ENCODE data around the gene ATG12. TPM values are rescaled to one million over a fixed set of nuclear protein-coding genes. Genes with fewer than 3 reads are reported as not detected.
"Not testable (repeated sequence)": the region's sequence is repeated elsewhere in the genome, so short reads cannot be mapped to it uniquely, and the experiment has no call there.

ATG12 gene
- total RNA-seq, 1 donor, result 80.0 TPM

DNA sequence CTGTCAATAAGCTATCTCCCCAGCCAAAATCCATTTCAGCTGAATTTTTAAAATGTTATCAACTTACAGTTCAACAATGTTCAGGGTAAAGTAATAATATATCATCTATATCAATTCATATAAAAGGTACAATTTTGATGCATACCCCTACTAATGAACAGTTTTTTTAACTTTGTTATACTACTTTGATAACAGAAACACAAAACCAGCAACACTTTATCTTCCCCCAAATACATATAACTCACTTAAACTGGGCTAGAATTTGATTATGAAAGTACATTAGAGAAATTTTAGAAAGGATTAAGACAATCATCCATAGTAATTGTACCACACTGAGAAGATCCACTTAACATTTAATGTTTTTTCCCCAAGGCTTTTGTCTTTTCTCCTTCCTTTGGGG, 30.0 kb downstream of the ATG12 start:
- no peak for DNase-seq (ENCODE audit: insufficient read length, low spot score, missing footprints)
- H3K27me3 ChIP-seq (ENCODE audit: insufficient read depth, low read length), result peaks cover 29% of the 10 kb centered on the region
- TF ChIP-seq, protein P1, sequence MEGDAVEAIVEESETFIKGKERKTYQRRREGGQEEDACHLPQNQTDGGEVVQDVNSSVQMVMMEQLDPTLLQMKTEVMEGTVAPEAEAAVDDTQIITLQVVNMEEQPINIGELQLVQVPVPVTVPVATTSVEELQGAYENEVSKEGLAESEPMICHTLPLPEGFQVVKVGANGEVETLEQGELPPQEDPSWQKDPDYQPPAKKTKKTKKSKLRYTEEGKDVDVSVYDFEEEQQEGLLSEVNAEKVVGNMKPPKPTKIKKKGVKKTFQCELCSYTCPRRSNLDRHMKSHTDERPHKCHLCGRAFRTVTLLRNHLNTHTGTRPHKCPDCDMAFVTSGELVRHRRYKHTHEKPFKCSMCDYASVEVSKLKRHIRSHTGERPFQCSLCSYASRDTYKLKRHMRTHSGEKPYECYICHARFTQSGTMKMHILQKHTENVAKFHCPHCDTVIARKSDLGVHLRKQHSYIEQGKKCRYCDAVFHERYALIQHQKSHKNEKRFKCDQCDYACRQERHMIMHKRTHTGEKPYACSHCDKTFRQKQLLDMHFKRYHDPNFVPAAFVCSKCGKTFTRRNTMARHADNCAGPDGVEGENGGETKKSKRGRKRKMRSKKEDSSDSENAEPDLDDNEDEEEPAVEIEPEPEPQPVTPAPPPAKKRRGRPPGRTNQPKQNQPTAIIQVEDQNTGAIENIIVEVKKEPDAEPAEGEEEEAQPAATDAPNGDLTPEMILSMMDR (IDR thresholded peaks at IDR 0.05; ENCODE audit: extremely low read depth, low read depth, low read length), result no peak
- H3K79me2 ChIP-seq (ENCODE audit: insufficient read depth, low read length), result no peaks in the 10 kb centered on the region
- no peak overlapping the region for H2AFZ ChIP-seq (ENCODE audit: low read length)
- H3K27ac ChIP-seq (ENCODE audit: low read depth, low read length), result no peak overlapping the region
- no peak overlapping the region for H3K4me3 ChIP-seq (ENCODE audit: insufficient read depth, low read length)
- no peaks in the 10 kb centered on the region for H3K9me3 ChIP-seq (ENCODE audit: low read depth, low read length)
- peaks cover 14% of the 10 kb centered on the region for H3K4me1 ChIP-seq (ENCODE audit: insufficient read depth, low read length)
- H3K36me3 ChIP-seq (ENCODE audit: insufficient read depth, low read length), result no peaks in the 10 kb centered on the region
- no peaks in the 10 kb centered on the region for H4K20me1 ChIP-seq (ENCODE audit: insufficient read depth, low read length)
- H3K4me2 ChIP-seq (ENCODE audit: insufficient read depth, low read length), result no peak overlapping the region

DNA sequence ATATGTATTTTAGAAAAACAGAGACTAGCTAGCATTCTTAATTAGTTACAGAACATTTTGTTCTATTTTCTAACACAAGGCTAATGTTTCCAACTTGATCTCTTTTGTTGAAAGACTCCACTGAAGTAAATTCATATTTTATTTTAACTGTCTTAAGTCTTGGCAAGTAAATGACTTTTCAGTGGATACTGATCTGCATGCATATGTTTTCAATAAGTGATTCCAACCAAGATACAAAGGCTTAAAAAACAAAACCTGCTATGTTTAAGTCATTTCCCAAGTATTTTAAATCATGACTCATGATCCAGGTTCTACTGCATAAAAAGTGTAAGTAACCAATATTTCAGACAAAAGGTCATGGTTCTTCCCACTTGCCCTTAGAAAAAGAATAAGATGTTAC, 30.6 kb downstream of the ATG12 start:
- Histone ChIP-seq H3K27ac (ENCODE audit: low read depth, low read length) (no peak overlapping the region), H3K4me3 (ENCODE audit: insufficient read depth, low read length) (no peak overlapping the region), H3K27me3 (ENCODE audit: insufficient read depth, low read length) (peaks cover 22% of the 10 kb centered on the region), H3K4me1 (ENCODE audit: insufficient read depth, low read length) (peaks cover 8% of the 10 kb centered on the region), H3K79me2 (ENCODE audit: insufficient read depth, low read length) (no peaks in the 10 kb centered on the region), H4K20me1 (ENCODE audit: insufficient read depth, low read length) (no peaks in the 10 kb centered on the region), H2AFZ (ENCODE audit: low read length) (no peak overlapping the region), H3K4me2 (ENCODE audit: insufficient read depth, low read length) (no peak overlapping the region), H3K9me3 (ENCODE audit: low read depth, low read length) (no peaks in the 10 kb centered on the region), H3K36me3 (ENCODE audit: insufficient read depth, low read length) (no peaks in the 10 kb centered on the region)
- DNase-seq (ENCODE audit: insufficient read length, low spot score, missing footprints), result peak; percentile 17
- TF ChIP-seq, protein P1 (IDR thresholded peaks at IDR 0.05; ENCODE audit: extremely low read depth, low read depth, low read length), result no peak

DNA sequence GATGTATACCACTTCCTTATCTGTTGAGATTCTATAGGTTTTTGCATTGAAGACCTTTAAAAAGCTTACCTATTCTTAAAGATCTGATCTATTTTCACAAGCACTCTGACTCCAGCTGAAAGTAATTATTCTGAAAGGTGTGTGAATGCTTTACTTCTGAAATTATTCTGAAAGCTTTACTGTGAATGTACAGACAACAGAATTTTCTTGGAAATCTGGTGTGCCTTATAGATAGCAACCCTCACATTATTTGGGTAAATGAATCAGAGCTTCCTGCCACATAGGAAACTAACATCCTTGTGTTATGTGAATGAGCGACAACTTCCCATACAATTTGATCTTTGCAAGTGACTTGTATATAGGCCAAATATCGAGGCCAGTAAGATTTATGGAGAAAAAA, 31.4 kb downstream of the ATG12 start:
- Histone ChIP-seq H3K4me1 (ENCODE audit: insufficient read depth, low read length) (no peaks in the 10 kb centered on the region), H3K27me3 (ENCODE audit: insufficient read depth, low read length) (peaks cover 14% of the 10 kb centered on the region), H3K9me3 (ENCODE audit: low read depth, low read length) (no peaks in the 10 kb centered on the region), H4K20me1 (ENCODE audit: insufficient read depth, low read length) (no peaks in the 10 kb centered on the region), H3K4me2 (ENCODE audit: insufficient read depth, low read length) (no peak overlapping the region), H3K27ac (ENCODE audit: low read depth, low read length) (no peak overlapping the region), H2AFZ (ENCODE audit: low read length) (no peak overlapping the region), H3K79me2 (ENCODE audit: insufficient read depth, low read length) (no peaks in the 10 kb centered on the region), H3K36me3 (ENCODE audit: insufficient read depth, low read length) (no peaks in the 10 kb centered on the region), H3K4me3 (ENCODE audit: insufficient read depth, low read length) (no peak overlapping the region)
- TF ChIP-seq, protein P1 (IDR thresholded peaks at IDR 0.05; ENCODE audit: extremely low read depth, low read depth, low read length), result no peak
- DNase-seq (ENCODE audit: insufficient read length, low spot score, missing footprints), result no peak

DNA sequence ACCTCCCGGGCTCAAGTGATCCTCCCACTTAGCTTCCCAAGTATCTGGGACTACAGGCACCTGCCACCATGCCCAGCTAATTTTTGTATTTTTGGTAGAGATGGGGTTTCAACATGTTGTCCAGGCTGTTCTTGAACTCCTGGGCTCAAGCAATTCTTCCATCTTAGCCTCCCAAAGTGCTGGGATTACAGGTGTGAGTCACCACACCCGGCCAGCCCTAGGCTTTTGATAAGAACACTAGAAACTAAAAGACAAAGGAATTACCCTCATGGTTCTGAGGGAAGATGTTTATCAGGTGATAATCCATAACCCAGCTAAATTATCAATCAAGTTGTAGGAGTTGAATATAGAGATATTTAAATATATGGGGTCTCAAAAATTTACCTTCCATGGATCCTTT, 33.3 kb downstream of the ATG12 start:
- not testable (repeated sequence) for H3K36me3 ChIP-seq (ENCODE audit: insufficient read depth, low read length); H3K9me3 ChIP-seq (ENCODE audit: low read depth, low read length); H2AFZ ChIP-seq (ENCODE audit: low read length); H3K27me3 ChIP-seq (ENCODE audit: insufficient read depth, low read length); H3K27ac ChIP-seq (ENCODE audit: low read depth, low read length); H3K4me1 ChIP-seq (ENCODE audit: insufficient read depth, low read length); H4K20me1 ChIP-seq (ENCODE audit: insufficient read depth, low read length); H3K4me3 ChIP-seq (ENCODE audit: insufficient read depth, low read length); DNase-seq (ENCODE audit: insufficient read length, low spot score, missing footprints); H3K4me2 ChIP-seq (ENCODE audit: insufficient read depth, low read length); H3K79me2 ChIP-seq (ENCODE audit: insufficient read depth, low read length)

All from osteoblast (primary cell).